ENCODE data around the gene HFE. TPM values are rescaled to one million over a fixed set of nuclear protein-coding genes. Genes with fewer than 3 reads are reported as not detected.

Gene HFE
- total and polyA plus RNA-seq, 10 of the 15 experiments (the other 5 are each of a cell fraction or from before 2014, with no cell fraction given), result 0.52 to 5.9 (median 1.7) TPM

DNA sequence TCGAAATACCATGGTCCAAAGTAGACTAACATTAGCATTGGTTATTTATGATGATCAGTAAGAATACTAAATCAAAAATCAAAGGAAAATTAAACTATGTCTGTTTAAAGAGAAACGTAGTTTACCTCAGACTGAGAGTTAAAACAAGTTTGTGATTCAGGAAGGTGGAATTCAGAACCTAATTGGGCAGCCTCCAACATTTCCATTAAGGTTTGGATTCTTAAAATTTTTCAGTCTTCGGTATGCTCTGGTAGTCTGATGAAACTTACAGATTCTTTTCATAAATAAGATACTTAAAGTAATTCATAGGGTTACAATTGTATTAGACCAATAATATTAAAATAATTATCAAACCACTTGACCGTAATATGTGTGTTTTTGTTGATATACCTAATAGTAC lies 18.6 kb downstream of the HFE start:
- no peaks in the 10 kb centered on the region for H4K20me1 ChIP-seq (ENCODE audit: control insufficient read depth, insufficient read depth)
- no peak overlapping the region for H3K4me2 ChIP-seq (ENCODE audit: control insufficient read depth, insufficient read depth)
- in situ Hi-C loops (cut with MboI) (no loop called here), intact Hi-C loops (cut with micrococcal nuclease; ENCODE audit: unreplicated experiment) (no loop called here)
- H2AFZ ChIP-seq (ENCODE audit: control insufficient read depth, low read depth, low read length), result no peak overlapping the region
- ChIA-PET SMC1A (ENCODE audit: uncharacterized antibody, unreplicated experiment) (interaction anchor here (2.7 kb wide), 1 partner anchor 14 kb away, joined by 14 read pairs; no protein-coding TSS in a partner anchor), CTCF (interaction anchor here (0.6 to 21.0 kb wide), 2 partner anchors 19 to 38 kb away, joined by 4 to 897 read pairs; no protein-coding TSS in a partner anchor), POLR2A (interaction anchor here (1.3 kb wide), 1 partner anchor 10 kb away, joined by 3 read pairs; no protein-coding TSS in a partner anchor), RAD21 (ENCODE audit: unreplicated experiment) (no interaction called here)
- DNase-seq (ENCODE audit: low read depth, low spot score), result no peak
- H3K27ac ChIP-seq (ENCODE audit: control insufficient read depth, insufficient read depth), result no peak overlapping the region
- peaks cover 2% of the 10 kb centered on the region; the same call in 2 of the 3 replicates for H3K9me3 ChIP-seq (replicated peaks; ENCODE audit: control insufficient read depth, insufficient read depth, low read length)
- no peak for ATAC-seq
- BruUV-seq (replicated peaks), result no TSS peak
- FAIRE-seq, result no peak
- H3K36me3 ChIP-seq (ENCODE audit: control insufficient read depth in 2 of 2, insufficient read depth in 2 of 2, low read length in 1 of 2), result no peaks in the 10 kb centered on the region; a peak in 1 of 4 replicates
- TF ChIP-seq ETV6 (conservative IDR thresholded peaks at IDR 0.05 in 1 of 2, IDR thresholded peaks at IDR 0.05 in 1 of 2; ENCODE audit: borderline replicate concordance in 1 of 2, low read depth in 1 of 2) (no peak), RAD51 (IDR thresholded peaks at IDR 0.05) (no peak), REST (IDR thresholded peaks at IDR 0.05; ENCODE audit: low read depth, low read length) (no peak)
- H3K27me3 ChIP-seq (replicated peaks in 1 of 2; ENCODE audit: control insufficient read depth in 2 of 2, insufficient read depth in 2 of 2, low read length in 1 of 2), result no peaks in the 10 kb centered on the region
- H3K4me3 ChIP-seq, result no peak overlapping the region
- no peak overlapping the region for H3K9ac ChIP-seq (ENCODE audit: control insufficient read depth, insufficient read depth, low read length)
- 86% methylated on average over 4 of the region's 4 CpGs for WGBS (ENCODE audit: insufficient coverage, insufficient replicate concordance, low lambda C conversion rate, missing lambda C conversion rate)
- no peaks in the 10 kb centered on the region for H3K4me1 ChIP-seq (ENCODE audit: control insufficient read depth, insufficient read depth, low read length)
- H3K79me2 ChIP-seq (ENCODE audit: control insufficient read depth, insufficient read depth, low read length), result no peaks in the 10 kb centered on the region

Data from GM12878 (cell line).